CD4-positive, alpha-beta T cell treated with Interleukin-21 for 1 hour (primary cell): Measurements from ENCODE around the gene CAMKV.
"Not testable (repeated sequence)": the region's sequence is repeated elsewhere in the genome, so short reads cannot be mapped to it uniquely, and the experiment has no call there.

Source experiments
- DNase-seq: peaks from one replicate; pipeline ENCODE4 v3.0.0-alpha.2; 2020

Gene CAMKV

GRCh38 chr3:49869525-49870126, at the start of gene CAMKV:
Gene CAMKV, minus strand, starts transcription at chr3:49869906. Its CDS starts 7,518 bp downstream, at chr3:49862388.
- peak; percentile 17 for DNase-seq

DNA sequence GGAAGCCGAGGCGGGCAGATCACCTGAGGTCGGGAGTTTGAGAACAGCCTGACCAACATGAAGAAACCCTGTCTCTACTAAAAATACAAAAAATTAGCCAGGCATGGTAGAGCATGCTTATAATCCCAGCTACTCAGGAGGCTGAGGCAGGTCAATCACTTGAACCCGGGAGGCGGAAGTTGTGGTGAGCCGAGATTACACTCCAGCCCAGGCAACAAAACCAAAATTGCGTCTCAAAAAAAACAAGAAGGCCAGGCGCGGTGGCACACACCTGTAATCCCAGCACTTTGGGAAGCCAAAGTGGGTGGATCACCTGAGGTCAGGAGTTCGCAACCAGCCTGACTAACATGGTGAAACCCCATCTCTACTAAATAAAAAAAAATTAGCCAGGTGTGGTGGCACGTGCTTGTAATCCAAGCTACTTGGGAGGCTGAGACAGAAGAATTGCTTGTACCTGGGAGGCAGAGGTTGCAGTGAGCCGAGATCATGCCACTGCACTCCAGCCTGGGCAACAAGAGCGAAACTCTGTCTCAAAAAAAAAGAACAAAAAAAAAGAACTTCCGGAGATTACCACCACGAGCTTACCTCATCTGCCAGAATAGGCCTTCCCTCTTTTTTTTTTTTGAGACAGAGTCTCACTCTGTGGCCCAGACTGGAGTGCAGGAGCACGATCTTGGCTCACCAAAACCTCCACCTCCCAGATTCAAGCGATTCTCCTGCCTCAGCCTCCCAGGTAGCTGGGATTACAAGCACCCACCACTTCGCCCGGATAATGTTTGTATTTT, 48.3 kb upstream of the CAMKV start:
- DNase-seq: not testable (repeated sequence)

DNA sequence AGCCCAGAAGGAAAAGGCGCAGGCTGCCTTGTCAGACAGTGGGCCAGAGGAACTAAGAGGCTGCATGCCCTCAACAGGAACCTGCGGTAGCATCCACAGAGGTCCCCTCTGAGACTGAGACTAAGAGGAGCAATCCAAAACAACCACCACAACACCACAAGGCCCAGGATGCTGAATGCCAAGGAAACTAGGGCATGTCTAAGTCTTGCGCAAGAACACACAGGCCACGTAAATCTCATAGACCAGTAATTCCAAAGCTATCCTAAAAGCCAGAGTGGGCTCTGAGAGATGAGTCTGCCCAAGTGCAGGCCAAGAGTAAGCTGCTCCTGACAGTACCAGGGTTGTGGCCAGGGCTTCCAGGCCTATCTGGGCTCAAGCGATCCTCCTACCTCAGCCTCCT, 47.0 kb upstream of the CAMKV start:
- no peak for DNase-seq

DNA sequence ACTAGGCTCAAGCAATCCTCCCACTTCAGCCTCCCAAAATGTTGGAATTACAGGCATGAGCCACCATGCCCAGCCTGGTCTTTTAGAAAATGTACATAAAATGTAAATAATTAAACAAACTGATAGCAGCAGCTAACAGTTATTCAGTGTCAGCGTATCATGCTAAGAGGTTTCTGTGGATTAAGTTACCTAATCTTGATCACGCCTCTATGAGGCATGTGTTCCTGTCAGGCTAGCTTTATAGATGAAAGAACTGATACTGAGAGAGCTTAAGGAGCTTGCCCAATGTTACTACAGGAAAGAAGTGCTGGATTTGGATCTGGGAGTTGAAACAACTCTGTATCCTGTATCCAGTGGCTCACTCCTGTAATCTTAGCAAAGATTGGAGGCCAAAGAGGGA, 45.2 kb upstream of the CAMKV start:
- no peak for DNase-seq

DNA sequence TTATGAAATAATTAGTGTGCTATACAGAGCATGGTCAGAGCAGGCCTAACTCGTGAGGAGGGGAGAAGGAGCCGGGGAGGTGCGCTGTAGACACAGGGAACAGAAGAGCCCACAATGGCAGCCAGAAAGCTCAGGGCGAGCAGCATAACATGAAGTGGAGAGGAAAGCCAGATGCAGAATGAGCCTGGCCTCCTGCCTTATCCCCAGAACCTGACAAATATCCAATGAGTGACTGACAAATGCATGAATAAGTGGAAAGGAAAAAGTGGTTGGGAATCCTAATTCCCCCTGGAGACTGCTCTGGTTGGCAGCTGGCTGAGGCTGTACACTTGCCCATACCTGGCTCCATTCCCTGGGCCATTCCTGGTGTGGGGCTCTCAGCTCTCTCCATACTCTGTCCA, 43.2 kb upstream of the CAMKV start:
- DNase-seq: no peak

DNA sequence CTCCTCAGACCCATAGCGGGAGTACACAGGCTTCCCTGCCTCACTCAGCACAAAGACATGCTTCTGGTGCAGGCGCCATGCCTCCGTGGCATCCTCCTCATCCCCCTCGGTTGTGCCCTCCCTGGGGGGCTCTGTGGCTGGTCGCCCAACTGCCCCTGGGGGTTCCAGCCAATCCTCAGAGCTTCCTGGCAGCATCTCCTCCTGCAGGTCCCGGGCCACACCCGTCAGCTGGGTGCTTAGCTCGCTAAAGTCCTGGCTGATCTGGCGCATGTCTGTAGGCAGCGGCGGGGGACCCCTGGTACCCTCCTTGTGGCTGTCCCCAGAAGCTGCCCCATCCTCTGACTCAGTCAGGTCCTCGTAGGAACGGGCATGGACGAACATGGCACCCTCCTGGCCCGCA, 41.9 kb upstream of the CAMKV start:
- DNase-seq: no peak

GRCh38 chr3:49911124-49911420, 41.4 kb upstream of the CAMKV start:
- DNase-seq: no peak

DNA sequence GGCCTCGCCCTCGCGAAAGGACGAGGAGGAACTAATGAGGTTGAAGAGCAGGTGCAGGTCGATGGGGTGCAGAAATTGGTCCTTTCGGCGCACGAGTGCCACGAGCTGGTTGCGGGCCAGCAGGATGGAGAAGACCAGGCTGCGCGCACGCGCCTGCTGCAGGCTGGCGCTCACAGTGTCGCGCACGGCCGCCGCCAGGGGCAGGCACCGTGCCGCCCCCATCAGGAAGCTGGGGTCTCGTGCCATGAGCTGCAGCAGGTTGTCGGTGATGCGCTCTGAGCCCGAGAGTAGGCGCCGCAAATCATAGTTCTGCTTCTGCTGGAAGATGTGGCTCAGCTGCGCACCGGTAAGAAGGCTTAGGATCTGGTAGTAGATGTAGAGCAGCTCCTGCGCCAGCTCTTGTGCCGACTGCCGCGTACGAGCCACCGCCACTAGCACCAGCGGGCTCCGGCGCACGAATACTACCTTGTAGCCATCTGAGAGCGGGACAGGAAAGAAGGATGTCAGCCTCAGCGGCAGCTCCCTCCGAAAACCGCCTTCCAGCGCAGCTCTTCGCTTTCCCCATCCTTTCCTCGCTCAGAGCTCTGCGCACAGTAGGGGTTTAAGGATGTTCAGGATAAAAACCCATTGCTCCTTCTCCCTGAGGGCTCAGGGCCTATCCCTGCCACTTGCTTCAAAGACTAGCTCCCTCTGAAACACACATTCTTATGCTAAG, 40.9 kb upstream of the CAMKV start:
- DNase-seq: no peak

GRCh38 chr3:49908373-49909199, 38.9 kb upstream of the CAMKV start:
- DNase-seq: no peak

GRCh38 chr3:49906073-49906743, 36.5 kb upstream of the CAMKV start:
- DNase-seq: peak; percentile 55

- not testable (repeated sequence) for DNase-seq
Measured at GRCh38 chr3:49904448-49904847, 34.7 kb upstream of the CAMKV start.

- DNase-seq: peak; percentile 85
Measured at GRCh38 chr3:49903451-49904424, 34.0 kb upstream of the CAMKV start, which contains the start of gene MST1R. Gene MST1R, minus strand, starts transcription at chr3:49903873. Its CDS starts 264 bp downstream, at chr3:49903609.

DNA sequence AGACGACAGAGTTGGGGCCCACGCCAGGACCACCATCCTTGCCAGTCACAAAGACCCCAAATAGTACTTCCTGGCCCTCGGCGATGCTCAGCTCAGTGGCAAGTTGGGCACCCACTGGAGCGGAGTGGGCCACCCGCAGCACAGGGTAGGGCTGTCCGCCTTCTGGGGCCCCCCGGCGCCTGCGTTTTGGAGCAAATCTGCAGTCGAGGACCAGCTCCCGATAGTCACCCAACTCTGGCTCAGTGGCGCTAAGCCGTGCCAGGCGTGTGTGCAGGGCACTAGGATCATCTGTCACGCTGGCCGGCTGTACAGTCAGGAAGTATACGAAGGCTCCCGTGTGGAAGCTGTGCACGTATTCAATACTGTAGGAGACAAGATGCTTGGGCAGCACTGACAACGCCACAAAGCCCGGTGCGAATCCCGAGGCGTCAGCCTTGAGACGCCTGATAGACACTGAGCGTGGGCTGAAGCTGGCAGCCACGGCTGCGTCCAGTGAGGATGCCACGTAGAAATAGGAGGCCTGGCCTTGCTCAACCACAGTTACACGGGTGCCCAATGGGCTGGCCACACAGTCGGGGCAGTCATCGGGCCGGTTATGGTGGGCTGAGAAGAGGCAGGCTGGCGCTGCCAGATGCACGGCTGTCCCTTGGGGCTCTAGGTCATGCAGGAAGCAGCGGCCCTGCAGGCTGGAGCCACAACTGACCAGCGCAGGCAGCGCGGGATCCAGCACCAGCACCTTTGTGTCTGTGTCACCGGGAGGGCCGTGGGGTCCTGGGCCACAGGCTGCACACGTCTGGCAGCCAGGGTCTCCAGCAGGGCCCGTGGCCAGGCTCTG, 33.0 kb upstream of the CAMKV start:
- DNase-seq: no peak

GRCh38 chr3:49901366-49902339, 31.9 kb upstream of the CAMKV start:
- no peak for DNase-seq

DNA sequence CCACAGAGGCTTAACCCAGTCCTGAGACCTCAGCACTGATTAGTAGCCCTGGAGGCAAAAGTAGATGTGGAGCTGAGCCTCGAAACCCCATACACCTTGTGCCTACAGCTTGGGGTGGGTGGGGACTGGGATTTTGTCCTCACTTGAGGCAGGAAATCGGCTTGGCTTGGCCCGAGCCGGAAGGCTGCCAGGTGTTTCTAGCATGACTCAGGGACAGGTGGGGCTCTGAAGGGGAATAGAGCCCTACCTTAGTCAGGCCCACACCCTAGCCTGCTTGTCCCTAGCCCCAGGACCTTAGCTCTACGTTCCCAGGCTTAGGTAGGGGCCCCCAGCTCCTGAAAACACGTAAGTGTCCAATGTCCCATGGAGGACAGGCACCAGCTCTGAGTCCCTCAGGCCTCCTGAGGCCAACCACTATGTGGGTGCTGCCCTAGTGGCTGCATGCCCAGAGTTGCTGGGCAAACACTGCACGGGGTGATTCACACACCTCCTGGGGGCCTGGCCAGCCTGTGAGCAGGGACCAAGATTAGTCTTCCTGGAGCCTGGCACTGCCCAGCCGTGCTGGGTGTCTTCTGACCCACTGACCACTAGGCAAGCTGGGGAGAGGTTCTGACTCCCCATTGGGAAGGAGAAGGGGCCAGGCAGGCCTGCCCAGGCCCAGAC, 30.9 kb upstream of the CAMKV start:
- no peak for DNase-seq

GRCh38 chr3:49899815-49900214, 30.1 kb upstream of the CAMKV start:
- DNase-seq: no peak

DNA sequence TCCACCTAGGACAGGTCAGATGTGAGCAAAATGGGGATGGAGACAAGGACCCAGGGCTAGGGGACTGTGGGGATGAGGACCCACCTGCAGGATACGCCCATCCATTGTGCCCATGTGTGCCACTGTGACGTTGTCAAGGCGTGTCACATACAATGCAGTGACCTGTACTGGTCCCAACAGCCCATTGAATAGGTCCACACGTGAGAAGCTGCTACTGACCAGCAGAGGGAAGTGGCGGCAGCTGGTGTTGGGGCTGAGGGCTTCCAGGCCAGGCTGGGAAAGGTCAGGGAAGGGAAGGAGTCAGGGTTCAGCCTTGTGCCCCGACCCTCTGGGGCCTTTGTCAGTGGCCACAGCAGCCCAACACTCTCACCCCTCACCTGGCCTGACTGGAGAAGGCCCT, 29.3 kb upstream of the CAMKV start:
- no peak for DNase-seq

DNA sequence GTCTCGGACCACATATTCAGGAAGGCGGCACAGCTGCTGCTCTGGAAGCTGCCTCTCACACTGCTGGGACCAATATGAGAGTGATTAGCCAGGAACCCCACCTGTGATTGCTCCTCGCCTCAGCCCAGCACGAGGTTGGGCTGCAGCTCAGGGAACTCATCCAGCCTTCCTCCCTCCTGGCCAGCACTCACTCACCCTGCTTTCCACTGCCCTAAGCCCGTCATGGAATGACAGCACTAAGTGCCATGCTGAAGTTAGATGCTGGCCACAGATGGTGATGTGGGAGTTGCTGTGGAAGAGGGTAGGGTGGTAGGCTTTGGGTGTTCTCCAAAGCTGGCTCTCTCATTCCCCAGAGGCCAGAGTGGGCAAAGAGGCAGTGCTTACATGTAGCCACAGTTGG, 26.6 kb upstream of the CAMKV start:
- no peak for DNase-seq

- no peak for DNase-seq
Measured at GRCh38 chr3:49895791-49896190, 26.1 kb upstream of the CAMKV start.
